Sigmoid colon (tissue), 4 donors: ENCODE results near the gene TNS1.

Experiments
- EP300 ChIP-seq, 4 donors: sonication (generic); formaldehyde crosslinking; IDR thresholded peaks; one replicate each; pipeline ENCODE4 v1.6.1; 2017; ENCODE audit warnings: antibody characterized with exemption in 4 of 4
- POLR2A ChIP-seq, 2 donors: fragments of 450-650 bp; IDR thresholded peaks; one replicate each; pipeline ENCODE4 v1.6.1; 2016; ENCODE audit warnings: antibody characterized with exemption in 2 of 2, mild to moderate bottlenecking in 2 of 2, moderate library complexity in 2 of 2
- POLR2AphosphoS5 ChIP-seq, 4 donors: sonication (generic); formaldehyde crosslinking; IDR thresholded peaks; one replicate each; pipeline ENCODE4 v1.6.1; 2017; ENCODE audit warnings: antibody characterized with exemption in 4 of 4
- TF ChIP-seq, protein P1 (sequence below), 4 experiments: fragments of 450-650 bp in 3 of 4; fragments of 200-600 bp in 1 of 4; IDR thresholded peaks; one replicate each; pipeline ENCODE4 v1.5.1; 2016 to 2019; ENCODE audit warnings: antibody characterized with exemption in 4 of 4, mild to moderate bottlenecking in 3 of 4, moderate library complexity in 2 of 4

DNA sequence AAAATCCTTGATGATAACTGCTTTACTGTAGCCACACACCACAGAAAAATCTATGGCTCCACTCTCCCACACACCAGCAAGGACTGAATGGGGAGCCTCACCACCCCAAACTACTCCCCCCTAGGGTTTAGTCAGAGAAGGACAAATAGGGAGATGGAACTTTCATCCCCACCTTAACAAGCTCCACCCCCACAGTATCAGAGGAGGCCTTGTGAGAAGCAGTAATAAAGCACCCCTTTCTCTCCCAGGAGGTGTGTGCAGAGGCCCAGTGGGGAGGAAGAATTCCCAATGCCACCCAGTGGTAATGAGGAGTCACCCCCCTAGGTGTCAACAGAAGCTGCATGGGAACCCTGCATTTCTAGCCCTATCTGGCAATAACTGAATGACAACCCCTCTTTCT, 224.9 kb downstream of the TNS1 start:
- no peak for TF ChIP-seq EP300 (IDR thresholded peaks at IDR 0.05)
- no peak for TF ChIP-seq POLR2A (IDR thresholded peaks at IDR 0.05)
- TF ChIP-seq, protein P1, sequence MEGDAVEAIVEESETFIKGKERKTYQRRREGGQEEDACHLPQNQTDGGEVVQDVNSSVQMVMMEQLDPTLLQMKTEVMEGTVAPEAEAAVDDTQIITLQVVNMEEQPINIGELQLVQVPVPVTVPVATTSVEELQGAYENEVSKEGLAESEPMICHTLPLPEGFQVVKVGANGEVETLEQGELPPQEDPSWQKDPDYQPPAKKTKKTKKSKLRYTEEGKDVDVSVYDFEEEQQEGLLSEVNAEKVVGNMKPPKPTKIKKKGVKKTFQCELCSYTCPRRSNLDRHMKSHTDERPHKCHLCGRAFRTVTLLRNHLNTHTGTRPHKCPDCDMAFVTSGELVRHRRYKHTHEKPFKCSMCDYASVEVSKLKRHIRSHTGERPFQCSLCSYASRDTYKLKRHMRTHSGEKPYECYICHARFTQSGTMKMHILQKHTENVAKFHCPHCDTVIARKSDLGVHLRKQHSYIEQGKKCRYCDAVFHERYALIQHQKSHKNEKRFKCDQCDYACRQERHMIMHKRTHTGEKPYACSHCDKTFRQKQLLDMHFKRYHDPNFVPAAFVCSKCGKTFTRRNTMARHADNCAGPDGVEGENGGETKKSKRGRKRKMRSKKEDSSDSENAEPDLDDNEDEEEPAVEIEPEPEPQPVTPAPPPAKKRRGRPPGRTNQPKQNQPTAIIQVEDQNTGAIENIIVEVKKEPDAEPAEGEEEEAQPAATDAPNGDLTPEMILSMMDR (IDR thresholded peaks at IDR 0.05): no peak
- TF ChIP-seq POLR2AphosphoS5 (IDR thresholded peaks at IDR 0.05): no peak
